WTC11 (cell line): ENCODE data around the gene ISCU. TPM values are rescaled to one million over a fixed set of nuclear protein-coding genes. Genes with fewer than 3 reads are reported as not detected.
A peak's percentile ranks its signal among the peaks of the same experiment; 100 is the strongest.
"Not testable (repeated sequence)": the region's sequence is repeated elsewhere in the genome, so short reads cannot be mapped to it uniquely, and the experiment has no call there.

Experiments
- ATAC-seq: fragments of 200-7000 bp; cut with Tn5 transposase; 2 replicates; pipeline ENCODE4 v1.10.0; 2021; ENCODE audit warnings: mild to moderate bottlenecking, moderate library complexity
- CTCF ChIA-PET: fragments of 300-600 bp; sonication (Branson Sonifier 250); formaldehyde crosslinking; loops from one replicate; lab custom pipeline; 2021; ENCODE audit warnings: antibody characterized with exemption; lab: Charles Lee
- POLR2A ChIA-PET: fragments of 350-600 bp; sonication (Branson Sonifier 250); formaldehyde crosslinking; loops from one replicate; lab custom pipeline; 2021; ENCODE audit warnings: antibody characterized with exemption; lab: Charles Lee
- DNase-seq: peaks from one replicate; pipeline ENCODE4 v3.0.0; 2021; ENCODE audit warnings: low spot score
- H3K27ac Mint-ChIP-seq: 2 replicates; pipeline ENCODE4 v1.8.0; 2021; ENCODE audit warnings: mixed read lengths
- H3K27me3 Mint-ChIP-seq: 2 replicates; pipeline ENCODE4 v1.8.0; 2021; ENCODE audit warnings: low read depth, mild to moderate bottlenecking, moderate library complexity, mixed read lengths
- H3K36me3 Mint-ChIP-seq: 2 replicates; pipeline ENCODE4 v1.8.0; 2021; ENCODE audit warnings: mixed read lengths
- H3K4me1 Mint-ChIP-seq: 2 replicates; pipeline ENCODE4 v1.8.0; 2022; ENCODE audit warnings: mixed read lengths
- H3K4me3 Mint-ChIP-seq: 2 replicates; pipeline ENCODE4 v1.8.0; 2021; ENCODE audit warnings: mild to moderate bottlenecking, moderate library complexity, mixed read lengths
- H3K9me3 Mint-ChIP-seq: 2 replicates; pipeline ENCODE4 v1.8.0; 2021; ENCODE audit warnings: mixed read lengths
- CBFB ChIP-seq: sonication (generic); formaldehyde crosslinking; IDR thresholded peaks from 2 replicates; pipeline ENCODE4 v1.8.1; 2022; ENCODE audit warnings: mild to moderate bottlenecking, low read depth, missing genetic modification reagents
- ELF4 ChIP-seq: sonication (generic); formaldehyde crosslinking; IDR thresholded peaks from 2 replicates; pipeline ENCODE4 v1.8.1; 2022; ENCODE audit warnings: low read depth, mild to moderate bottlenecking, moderate library complexity, missing genetic modification reagents
- ESRRA ChIP-seq: sonication (generic); formaldehyde crosslinking; IDR thresholded peaks from 2 replicates; pipeline ENCODE4 v1.8.1; 2022; ENCODE audit warnings: mild to moderate bottlenecking, missing genetic modification reagents, borderline replicate concordance
- ETV6 ChIP-seq: sonication (generic); formaldehyde crosslinking; IDR thresholded peaks from 2 replicates; pipeline ENCODE4 v1.8.1; 2022; ENCODE audit warnings: mild to moderate bottlenecking, missing genetic modification reagents
- FOXJ3 ChIP-seq: sonication (generic); formaldehyde crosslinking; IDR thresholded peaks from 2 replicates; pipeline ENCODE4 v1.9.0; 2021; ENCODE audit warnings: missing genetic modification reagents, mild to moderate bottlenecking, borderline replicate concordance
- NFE2L1 ChIP-seq: sonication (generic); formaldehyde crosslinking; IDR thresholded peaks from 2 replicates; pipeline ENCODE4 v1.8.1; 2023; ENCODE audit warnings: missing genetic modification reagents
- PRRX2 ChIP-seq: fragments of 250-450 bp; sonication (Bioruptor Pico); IDR thresholded peaks from 2 replicates; pipeline ENCODE4 v1.8.0; 2021; ENCODE audit warnings: mild to moderate bottlenecking
- RELA ChIP-seq: sonication (generic); formaldehyde crosslinking; IDR thresholded peaks from 2 replicates; pipeline ENCODE4 v1.8.1; 2022; ENCODE audit warnings: missing genetic modification reagents, mild to moderate bottlenecking, borderline replicate concordance
- ZNF232 ChIP-seq: sonication (generic); formaldehyde crosslinking; IDR thresholded peaks from 2 replicates; pipeline ENCODE4 v1.8.0; 2022; ENCODE audit warnings: mild to moderate bottlenecking, missing genetic modification reagents
- ZNF263 ChIP-seq: sonication (generic); formaldehyde crosslinking; IDR thresholded peaks from 2 replicates; pipeline ENCODE4 v1.8.1; 2022; ENCODE audit warnings: low read depth, mild to moderate bottlenecking, moderate library complexity, missing genetic modification reagents
- ZNF416 ChIP-seq: fragments of 250-450 bp; sonication (Bioruptor Pico); IDR thresholded peaks from 2 replicates; pipeline ENCODE4 v1.9.0; 2021; ENCODE audit warnings: mild to moderate bottlenecking, inconsistent platforms
- ZNF423 ChIP-seq: fragments of 250-450 bp; sonication (Bioruptor Pico); IDR thresholded peaks from 2 replicates; pipeline ENCODE4 v2.1.2; 2022; ENCODE audit warnings: mild to moderate bottlenecking, moderate library complexity
- total RNA-seq: library from RNA; stranded (reverse); gene quantifications from 3 replicates; pipeline ENCODE4 v1.2.3, GENCODE V29; 2021
- TF ChIP-seq, protein P1 (sequence below): fragments of 200-600 bp; IDR thresholded peaks from 2 replicates; pipeline ENCODE4 v1.8.0; 2022; ENCODE audit warnings: antibody characterized with exemption
- TF ChIP-seq, protein P2 (sequence below): fragments of 250-450 bp; sonication (Bioruptor Pico); IDR thresholded peaks from 2 replicates; pipeline ENCODE4 v1.9.0; 2021; ENCODE audit warnings: moderate library complexity, mild to moderate bottlenecking, inconsistent platforms, borderline replicate concordance
- TF ChIP-seq, protein P3 (sequence below): sonication (generic); formaldehyde crosslinking; IDR thresholded peaks from 2 replicates; pipeline ENCODE4 v1.8.0; 2022; ENCODE audit warnings: mild to moderate bottlenecking, missing genetic modification reagents
- TF ChIP-seq, protein P4 (sequence below): sonication (generic); formaldehyde crosslinking; IDR thresholded peaks from 2 replicates; pipeline ENCODE4 v1.8.1; 2023; ENCODE audit warnings: mild to moderate bottlenecking, missing genetic modification reagents, moderate library complexity

The ISCU gene
- total RNA-seq, 1 experiment from 2014 or later = 85.9 TPM

DNA sequence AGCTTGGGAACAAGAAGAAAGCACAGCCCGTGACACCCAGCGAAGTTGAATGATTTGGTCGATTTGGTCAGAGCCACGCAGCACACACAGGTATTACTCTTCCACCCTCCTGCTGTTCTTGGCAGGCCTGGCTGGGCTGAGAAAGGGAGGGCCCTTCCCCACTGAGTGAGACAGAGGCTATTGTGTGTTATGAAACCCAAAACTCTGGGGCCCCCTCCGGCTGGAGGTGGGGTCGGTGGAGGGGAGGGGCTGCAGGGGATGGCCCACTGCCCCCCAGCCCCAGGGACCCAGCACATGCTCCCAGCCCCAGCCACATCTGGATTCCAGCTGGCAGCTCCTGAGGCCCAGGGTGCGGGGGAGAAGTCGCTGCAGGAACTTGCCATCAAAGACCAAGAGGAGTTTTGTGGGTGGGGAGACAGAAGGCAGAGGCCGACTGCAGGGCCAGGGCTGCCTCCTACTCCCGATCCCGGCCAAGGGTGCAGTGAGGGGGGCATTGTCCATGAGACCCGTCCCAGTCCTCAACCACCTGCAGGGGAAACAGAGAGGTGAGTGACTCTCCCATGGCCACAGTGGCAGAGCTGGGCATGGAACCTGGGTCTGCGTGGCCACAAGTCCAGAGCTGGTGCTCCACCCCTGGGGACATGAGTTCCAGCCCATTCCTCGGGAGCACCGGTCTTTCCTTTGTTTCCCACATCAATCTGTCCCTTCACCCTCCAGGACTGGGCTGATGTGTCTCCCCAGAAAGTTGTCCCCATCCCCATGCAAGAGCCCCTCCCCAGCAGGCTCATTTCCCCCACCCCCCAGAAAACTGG lies 26.8 kb downstream of the ISCU start:
- H3K4me1 Mint-ChIP-seq = peaks cover 12% of the 10 kb centered on the region
- no peaks in the 10 kb centered on the region for H3K27me3 Mint-ChIP-seq
- H3K27ac Mint-ChIP-seq = no peak overlapping the region
- H3K36me3 Mint-ChIP-seq = no peaks in the 10 kb centered on the region
- DNase-seq (no peak), ATAC-seq (peak; percentile 56)
- CTCF ChIA-PET = interaction anchor here (0.6 to 1.3 kb wide), 4 partner anchors 13 to 212 kb away, joined by 3 to 5 read pairs (median 4); no protein-coding TSS in a partner anchor
- POLR2A ChIA-PET = interaction anchor here (0.8 to 1.2 kb wide), 2 partner anchors 12 to 27 kb away, joined by 3 read pairs; partner anchors contain the start of gene ISCU
- TF ChIP-seq, protein P1, sequence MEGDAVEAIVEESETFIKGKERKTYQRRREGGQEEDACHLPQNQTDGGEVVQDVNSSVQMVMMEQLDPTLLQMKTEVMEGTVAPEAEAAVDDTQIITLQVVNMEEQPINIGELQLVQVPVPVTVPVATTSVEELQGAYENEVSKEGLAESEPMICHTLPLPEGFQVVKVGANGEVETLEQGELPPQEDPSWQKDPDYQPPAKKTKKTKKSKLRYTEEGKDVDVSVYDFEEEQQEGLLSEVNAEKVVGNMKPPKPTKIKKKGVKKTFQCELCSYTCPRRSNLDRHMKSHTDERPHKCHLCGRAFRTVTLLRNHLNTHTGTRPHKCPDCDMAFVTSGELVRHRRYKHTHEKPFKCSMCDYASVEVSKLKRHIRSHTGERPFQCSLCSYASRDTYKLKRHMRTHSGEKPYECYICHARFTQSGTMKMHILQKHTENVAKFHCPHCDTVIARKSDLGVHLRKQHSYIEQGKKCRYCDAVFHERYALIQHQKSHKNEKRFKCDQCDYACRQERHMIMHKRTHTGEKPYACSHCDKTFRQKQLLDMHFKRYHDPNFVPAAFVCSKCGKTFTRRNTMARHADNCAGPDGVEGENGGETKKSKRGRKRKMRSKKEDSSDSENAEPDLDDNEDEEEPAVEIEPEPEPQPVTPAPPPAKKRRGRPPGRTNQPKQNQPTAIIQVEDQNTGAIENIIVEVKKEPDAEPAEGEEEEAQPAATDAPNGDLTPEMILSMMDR = no peak
- TF ChIP-seq ZNF416 (CRISPR knock-in tag) (no peak), ZNF263 (CRISPR knock-in tag) (no peak), FOXJ3 (no peak), ZNF423 (no peak), PRRX2 (CRISPR knock-in tag) (no peak), ETV6 (CRISPR knock-in tag) (no peak), ZNF232 (CRISPR knock-in tag) (no peak), ESRRA (CRISPR knock-in tag) (no peak)
- TF ChIP-seq, protein P2, sequence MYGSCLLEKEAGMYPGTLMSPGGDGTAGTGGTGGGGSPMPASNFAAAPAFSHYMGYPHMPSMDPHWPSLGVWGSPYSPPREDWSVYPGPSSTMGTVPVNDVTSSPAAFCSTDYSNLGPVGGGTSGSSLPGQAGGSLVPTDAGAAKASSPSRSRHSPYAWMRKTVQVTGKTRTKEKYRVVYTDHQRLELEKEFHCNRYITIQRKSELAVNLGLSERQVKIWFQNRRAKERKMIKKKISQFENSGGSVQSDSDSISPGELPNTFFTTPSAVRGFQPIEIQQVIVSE (CRISPR knock-in tag) = no peak
- TF ChIP-seq, protein P3, sequence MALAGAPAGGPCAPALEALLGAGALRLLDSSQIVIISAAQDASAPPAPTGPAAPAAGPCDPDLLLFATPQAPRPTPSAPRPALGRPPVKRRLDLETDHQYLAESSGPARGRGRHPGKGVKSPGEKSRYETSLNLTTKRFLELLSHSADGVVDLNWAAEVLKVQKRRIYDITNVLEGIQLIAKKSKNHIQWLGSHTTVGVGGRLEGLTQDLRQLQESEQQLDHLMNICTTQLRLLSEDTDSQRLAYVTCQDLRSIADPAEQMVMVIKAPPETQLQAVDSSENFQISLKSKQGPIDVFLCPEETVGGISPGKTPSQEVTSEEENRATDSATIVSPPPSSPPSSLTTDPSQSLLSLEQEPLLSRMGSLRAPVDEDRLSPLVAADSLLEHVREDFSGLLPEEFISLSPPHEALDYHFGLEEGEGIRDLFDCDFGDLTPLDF (CRISPR knock-in tag) = no peak
- TF ChIP-seq, protein P4, sequence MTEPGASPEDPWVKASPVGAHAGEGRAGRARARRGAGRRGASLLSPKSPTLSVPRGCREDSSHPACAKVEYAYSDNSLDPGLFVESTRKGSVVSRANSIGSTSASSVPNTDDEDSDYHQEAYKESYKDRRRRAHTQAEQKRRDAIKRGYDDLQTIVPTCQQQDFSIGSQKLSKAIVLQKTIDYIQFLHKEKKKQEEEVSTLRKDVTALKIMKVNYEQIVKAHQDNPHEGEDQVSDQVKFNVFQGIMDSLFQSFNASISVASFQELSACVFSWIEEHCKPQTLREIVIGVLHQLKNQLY = no peak
- no peak overlapping the region for H3K4me3 Mint-ChIP-seq
- no peaks in the 10 kb centered on the region for H3K9me3 Mint-ChIP-seq

DNA sequence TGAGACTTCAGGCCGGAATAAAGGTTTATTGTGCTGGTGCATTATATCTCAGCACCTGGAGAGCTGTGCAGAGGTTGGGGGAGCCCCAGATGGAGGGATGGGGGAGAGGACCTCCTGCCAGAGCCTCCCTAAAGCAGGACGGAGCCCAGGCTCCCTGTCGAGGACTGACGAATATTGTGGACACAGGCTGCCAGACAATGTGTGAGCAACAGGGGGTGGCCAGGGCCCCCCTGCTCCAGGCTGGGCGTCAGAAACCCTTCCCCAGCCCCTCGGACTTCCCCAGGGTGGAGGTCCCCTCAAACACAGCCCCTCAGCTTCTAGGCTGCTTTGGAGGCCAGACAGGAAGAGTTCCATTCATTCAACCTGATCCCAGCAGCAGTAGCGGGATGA lies 27.4 kb downstream of the ISCU start:
- no peak for DNase-seq
- Mint-ChIP-seq H3K4me3 (no peak overlapping the region), H3K36me3 (no peaks in the 10 kb centered on the region), H3K9me3 (no peaks in the 10 kb centered on the region), H3K27me3 (no peaks in the 10 kb centered on the region), H3K4me1 (peaks cover 12% of the 10 kb centered on the region)
- no peak for ATAC-seq
- CTCF ChIA-PET = interaction anchor here (0.6 to 1.3 kb wide), 3 partner anchors 13 to 212 kb away, joined by 3 to 5 read pairs (median 4); no protein-coding TSS in a partner anchor
- POLR2A ChIA-PET = no interaction called here
- no peak for TF ChIP-seq RELA
- no peak for TF ChIP-seq CBFB (CRISPR knock-in tag)
- no peak for TF ChIP-seq ETV6 (CRISPR knock-in tag)
- no peak for TF ChIP-seq ELF4 (CRISPR knock-in tag)
- no peak for TF ChIP-seq NFE2L1 (CRISPR knock-in tag)
- TF ChIP-seq, all 79 proteins: peak for 0
- H3K27ac Mint-ChIP-seq = no peak overlapping the region

DNA sequence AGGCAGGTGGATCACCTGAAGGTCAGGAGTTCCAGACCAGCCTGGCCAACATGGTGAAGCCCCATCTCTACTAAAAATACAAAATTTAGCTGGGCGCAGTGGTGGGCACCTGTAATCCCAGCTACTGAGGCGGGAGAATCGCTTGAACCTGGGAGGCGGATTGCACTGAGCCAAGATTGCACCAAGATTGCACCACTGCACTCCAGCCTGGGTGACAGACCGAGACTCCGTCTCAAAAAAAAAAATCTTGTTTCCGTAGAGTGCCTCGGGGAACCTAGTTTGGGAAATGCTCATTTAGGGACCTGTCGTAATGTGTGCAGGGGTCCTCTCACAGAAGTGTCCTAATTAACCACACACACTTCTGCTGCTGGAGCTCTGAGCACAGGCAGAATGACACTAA lies 28.1 kb downstream of the ISCU start:
- DNase-seq, ATAC-seq, H3K27ac Mint-ChIP-seq, H3K9me3 Mint-ChIP-seq, H3K27me3 Mint-ChIP-seq, H3K4me3 Mint-ChIP-seq, H3K36me3 Mint-ChIP-seq, POLR2A ChIA-PET: not testable (repeated sequence)
- CTCF ChIA-PET = interaction anchor here (0.5 to 1.0 kb wide), 2 partner anchors 28 to 56 kb away, joined by 4 read pairs; no protein-coding TSS in a partner anchor
- peaks cover 12% of the 10 kb centered on the region for H3K4me1 Mint-ChIP-seq
